DOHH2 (cell line): ENCODE measurements around the gene HNRNPAB.
"Not testable (repeated sequence)": the region's sequence is repeated elsewhere in the genome, so short reads cannot be mapped to it uniquely, and the experiment has no call there.

ENCODE experiments used
- CTCF ChIP-seq: fragments of 200-600 bp; sonication (generic); IDR thresholded peaks from one replicate; pipeline ENCODE4 v1.5.1; 2014; ENCODE audit warnings: antibody characterized with exemption, mild to moderate bottlenecking, low read depth, low read length; ENCODE audit not compliant: poor library complexity, severe bottlenecking
- EZH2phosphoT487 ChIP-seq: fragments of 200-600 bp; sonication (generic); IDR thresholded peaks from 2 replicates; pipeline ENCODE4 v1.6.1; 2017; ENCODE audit warnings: borderline replicate concordance, mild to moderate bottlenecking, antibody characterized with exemption, low read length, moderate library complexity, mixed read lengths

- not testable (repeated sequence) for TF ChIP-seq CTCF, EZH2phosphoT487
These were observed 35.4 kb downstream of the HNRNPAB start for GRCh38 chr5:178239626-178240301.
